ENCODE measurements around the gene CD72. TPM values are rescaled to one million over a fixed set of nuclear protein-coding genes. Genes with fewer than 3 reads are reported as not detected.

The CD72 gene
- total RNA-seq, 1 experiment from 2014 or later, result not detected

DNA sequence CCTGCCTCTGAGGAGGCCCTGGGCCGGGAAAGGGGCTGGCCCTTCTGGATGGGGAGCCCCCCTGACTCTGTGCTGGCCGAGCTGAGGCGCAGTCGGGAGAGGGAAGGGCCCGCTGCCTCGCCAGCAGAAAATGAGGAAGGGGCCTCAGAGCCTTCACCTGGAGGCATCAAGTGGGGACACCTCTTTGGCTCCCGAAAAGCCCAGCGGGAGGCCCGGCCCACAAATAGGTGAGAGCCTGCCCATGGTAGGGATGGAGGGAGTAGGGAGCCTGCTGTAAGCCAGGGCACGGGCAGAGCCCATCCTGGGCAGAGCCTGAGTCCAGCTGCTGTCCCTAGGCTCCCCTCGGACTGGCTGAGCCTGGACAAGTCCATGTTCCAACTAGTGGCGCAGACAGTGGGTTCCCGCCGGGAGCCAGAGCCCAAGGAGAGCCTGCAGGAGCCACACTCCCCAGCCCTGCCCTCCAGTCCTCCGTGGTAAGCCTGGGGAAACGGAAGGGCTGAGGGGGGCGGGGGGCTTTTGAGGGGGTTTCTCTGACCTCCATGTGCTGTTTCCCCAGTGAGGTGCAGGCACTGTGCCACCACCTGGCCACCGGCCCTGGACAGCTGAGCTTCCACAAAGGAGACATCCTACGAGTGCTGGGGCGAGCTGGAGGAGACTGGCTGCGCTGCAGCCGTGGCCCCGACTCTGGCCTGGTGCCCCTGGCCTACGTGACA lies 57.4 kb downstream of the CD72 start:
- no peak for DNase-seq (ENCODE audit: low spot score)

Small RNAs within 50 kb of the gene (small RNA-seq; reads per million reads assigned to genes)
- gene MIR4667 (not detected), gene RMRP (not detected), gene RPS29P17 (not detected)

Other genes starting within 250 kb of the CD72 start
- 0.94 and 2.0 TPM in 2 replicates for gene RUSC2, start 128.3 kb downstream of the CD72 start, total RNA-seq (2014; rRNA removed; shearing (Covaris generic))
- 7.7 and 7.9 TPM in 2 replicates for gene TESK1, start 13.2 kb downstream of the CD72 start, total RNA-seq (2014; rRNA removed; shearing (Covaris generic))
- gene SIT1, start 32.5 kb upstream of the CD72 start, total RNA-seq (2014; rRNA removed; shearing (Covaris generic)), result not detected in 2 replicates
- 23,916 and 27,637 TPM in 2 replicates for gene RMRP, start 39.6 kb upstream of the CD72 start, total RNA-seq (2014; rRNA removed; shearing (Covaris generic))
- 19.7 and 19.9 TPM in 2 replicates for gene CCDC107, start 39.9 kb upstream of the CD72 start, total RNA-seq (2014; rRNA removed; shearing (Covaris generic))
- gene ARHGEF39, start 46.8 kb upstream of the CD72 start, total RNA-seq (2014; rRNA removed; shearing (Covaris generic)), result 16.2 and 23.4 TPM in 2 replicates
- gene CA9, start 55.5 kb upstream of the CD72 start, total RNA-seq (2014; rRNA removed; shearing (Covaris generic)), result 82.8 and 95.4 TPM in 2 replicates
- 61.0 and 69.8 TPM in 2 replicates for gene TPM2, start 71.5 kb upstream of the CD72 start, total RNA-seq (2014; rRNA removed; shearing (Covaris generic))
- 99.5 and 100.0 TPM in 2 replicates for gene TLN1, start 113.8 kb upstream of the CD72 start, total RNA-seq (2014; rRNA removed; shearing (Covaris generic))
- gene CREB3, start 114.3 kb upstream of the CD72 start, total RNA-seq (2014; rRNA removed; shearing (Covaris generic)), result 42.4 and 44.5 TPM in 2 replicates
- 74.6 and 84.9 TPM in 2 replicates for gene GBA2, start 130.8 kb upstream of the CD72 start, total RNA-seq (2014; rRNA removed; shearing (Covaris generic))
- gene RGP1, start 130.9 kb upstream of the CD72 start, total RNA-seq (2014; rRNA removed; shearing (Covaris generic)), result 18.9 and 20.6 TPM in 2 replicates
- gene MSMP, start 135.9 kb upstream of the CD72 start, total RNA-seq (2014; rRNA removed; shearing (Covaris generic)), result 0.28 TPM in 1 of 2 replicates, not detected in the other
- gene NPR2, start 173.2 kb upstream of the CD72 start, total RNA-seq (2014; rRNA removed; shearing (Covaris generic)), result 6.3 and 8.3 TPM in 2 replicates
- 0.78 and 1.9 TPM in 2 replicates for gene SPAG8, start 193.8 kb upstream of the CD72 start, total RNA-seq (2014; rRNA removed; shearing (Covaris generic))
- gene HINT2, start 196.6 kb upstream of the CD72 start, total RNA-seq (2014; rRNA removed; shearing (Covaris generic)), result 91.2 and 98.7 TPM in 2 replicates
- 0.10 and 0.16 TPM in 2 replicates for gene FAM221B, start 210.3 kb upstream of the CD72 start, total RNA-seq (2014; rRNA removed; shearing (Covaris generic))
- gene TMEM8B, start 210.8 kb upstream of the CD72 start, total RNA-seq (2014; rRNA removed; shearing (Covaris generic)), result 3.1 and 4.5 TPM in 2 replicates

All from HT-29 (cell line).